ENCODE results near the gene SUCO. TPM values are rescaled to one million over a fixed set of nuclear protein-coding genes. Genes with fewer than 3 reads are reported as not detected.
"Not testable (repeated sequence)": the region's sequence is repeated elsewhere in the genome, so short reads cannot be mapped to it uniquely, and the experiment has no call there.

SUCO gene
- total RNA-seq, 2 donors from 2014 or later: 24.6 to 26.7 TPM

DNA sequence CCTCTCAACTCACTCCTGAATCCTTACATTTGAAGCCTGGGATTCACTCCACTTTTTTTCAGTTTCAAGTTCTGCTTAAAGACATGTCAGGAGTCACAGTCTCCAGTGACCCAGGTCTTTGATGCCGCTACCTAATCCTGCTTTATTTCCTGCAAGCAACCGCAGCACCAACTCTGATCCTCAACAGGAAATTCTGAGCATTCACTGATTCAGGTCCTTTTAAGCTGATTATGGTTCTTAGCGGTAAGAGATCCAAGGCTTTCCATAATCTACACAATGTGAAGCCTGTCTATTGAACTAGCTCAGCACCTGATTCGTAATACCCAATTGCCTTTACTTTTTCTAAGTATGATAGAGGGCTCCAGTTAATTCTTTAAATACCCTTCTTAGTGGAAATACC, 45.4 kb upstream of the SUCO start:
- Histone ChIP-seq H3K9ac (ENCODE audit: low read depth in 2 of 2, low read length in 2 of 2) (no peak overlapping the region), H3K36me3 (no peaks in the 10 kb centered on the region), H3K4me3 (no peak overlapping the region), H3K4me1 (no peaks in the 10 kb centered on the region), H3K27me3 (no peaks in the 10 kb centered on the region), H3K27ac (no peak overlapping the region), H3K9me3 (no peaks in the 10 kb centered on the region)
- TF ChIP-seq, protein P1, sequence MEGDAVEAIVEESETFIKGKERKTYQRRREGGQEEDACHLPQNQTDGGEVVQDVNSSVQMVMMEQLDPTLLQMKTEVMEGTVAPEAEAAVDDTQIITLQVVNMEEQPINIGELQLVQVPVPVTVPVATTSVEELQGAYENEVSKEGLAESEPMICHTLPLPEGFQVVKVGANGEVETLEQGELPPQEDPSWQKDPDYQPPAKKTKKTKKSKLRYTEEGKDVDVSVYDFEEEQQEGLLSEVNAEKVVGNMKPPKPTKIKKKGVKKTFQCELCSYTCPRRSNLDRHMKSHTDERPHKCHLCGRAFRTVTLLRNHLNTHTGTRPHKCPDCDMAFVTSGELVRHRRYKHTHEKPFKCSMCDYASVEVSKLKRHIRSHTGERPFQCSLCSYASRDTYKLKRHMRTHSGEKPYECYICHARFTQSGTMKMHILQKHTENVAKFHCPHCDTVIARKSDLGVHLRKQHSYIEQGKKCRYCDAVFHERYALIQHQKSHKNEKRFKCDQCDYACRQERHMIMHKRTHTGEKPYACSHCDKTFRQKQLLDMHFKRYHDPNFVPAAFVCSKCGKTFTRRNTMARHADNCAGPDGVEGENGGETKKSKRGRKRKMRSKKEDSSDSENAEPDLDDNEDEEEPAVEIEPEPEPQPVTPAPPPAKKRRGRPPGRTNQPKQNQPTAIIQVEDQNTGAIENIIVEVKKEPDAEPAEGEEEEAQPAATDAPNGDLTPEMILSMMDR (IDR thresholded peaks at IDR 0.05): no peak
- intact Hi-C loops (cut with DNase I): no loop called here
- DNase-seq: no peak

DNA sequence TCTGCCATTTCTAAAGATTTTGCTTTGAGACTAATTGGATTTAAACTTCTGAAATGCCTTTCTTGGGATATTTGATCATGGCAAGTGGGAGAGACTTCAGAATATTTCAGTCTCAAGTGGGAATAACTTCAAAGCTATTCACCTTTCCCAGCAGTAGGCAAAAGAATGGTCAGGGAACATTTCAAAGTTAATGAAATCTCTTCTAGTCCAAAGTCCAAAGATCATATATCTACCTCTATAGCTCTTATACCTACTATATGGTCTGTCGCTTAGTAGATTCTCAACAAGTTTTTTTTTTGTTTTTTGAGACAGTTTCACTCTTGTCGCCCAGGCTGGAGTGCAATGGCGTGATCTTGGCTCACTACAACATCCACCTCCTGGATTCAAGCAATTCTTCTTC, 44.6 kb upstream of the SUCO start:
- Histone ChIP-seq H3K9ac (ENCODE audit: low read depth in 2 of 2, low read length in 2 of 2) (no peak overlapping the region), H3K27me3 (no peaks in the 10 kb centered on the region), H3K9me3 (no peaks in the 10 kb centered on the region), H3K4me3 (no peak overlapping the region), H3K27ac (no peak overlapping the region), H3K36me3 (no peaks in the 10 kb centered on the region), H3K4me1 (no peaks in the 10 kb centered on the region)
- intact Hi-C loops (cut with DNase I): no loop called here
- TF ChIP-seq, protein P1 (IDR thresholded peaks at IDR 0.05): no peak
- DNase-seq: no peak

DNA sequence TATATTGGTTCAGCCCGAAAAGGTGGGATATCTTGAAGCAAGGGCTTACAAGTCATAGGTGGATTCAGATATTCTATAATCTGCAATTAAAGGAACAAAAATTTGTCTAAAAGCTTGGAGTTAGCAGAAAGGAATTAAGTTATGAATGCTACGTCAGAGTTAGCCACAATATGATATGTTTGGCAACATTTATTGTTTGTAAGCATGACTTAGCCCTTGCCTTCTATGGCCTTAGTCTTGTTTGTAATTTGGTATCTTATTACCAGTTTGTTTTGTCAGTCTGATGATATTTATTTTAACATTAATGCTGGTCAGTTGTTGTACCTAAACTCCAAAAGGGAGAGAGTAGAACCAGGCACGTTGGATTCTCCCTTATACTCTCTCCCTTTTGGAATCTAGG, 43.1 kb upstream of the SUCO start:
- H3K9me3 ChIP-seq: no peaks in the 10 kb centered on the region
- DNase-seq: no peak
- intact Hi-C loops (cut with DNase I): no loop called here
- H3K36me3 ChIP-seq: no peaks in the 10 kb centered on the region
- no peak overlapping the region for H3K4me3 ChIP-seq
- H3K9ac ChIP-seq (ENCODE audit: low read depth in 2 of 2, low read length in 2 of 2): no peak overlapping the region
- no peaks in the 10 kb centered on the region for H3K4me1 ChIP-seq
- H3K27me3 ChIP-seq: no peaks in the 10 kb centered on the region
- TF ChIP-seq, protein P1 (IDR thresholded peaks at IDR 0.05): no peak
- H3K27ac ChIP-seq: no peak overlapping the region

- Histone ChIP-seq H3K4me1 (no peaks in the 10 kb centered on the region), H3K9me3 (no peaks in the 10 kb centered on the region), H3K27me3 (no peaks in the 10 kb centered on the region), H3K36me3 (no peaks in the 10 kb centered on the region), H3K4me3 (no peak overlapping the region), H3K9ac (ENCODE audit: low read depth in 2 of 2, low read length in 2 of 2) (no peak overlapping the region), H3K27ac (no peak overlapping the region)
- DNase-seq: no peak
- intact Hi-C loops (cut with DNase I): no loop called here
- TF ChIP-seq, protein P1 (IDR thresholded peaks at IDR 0.05): no peak
Observed at GRCh38 chr1:172492421-172492820, 40.5 kb upstream of the SUCO start.

- Histone ChIP-seq H3K4me1 (no peaks in the 10 kb centered on the region), H3K27ac (no peak overlapping the region), H3K9me3 (no peaks in the 10 kb centered on the region), H3K4me3 (no peak overlapping the region), H3K9ac (ENCODE audit: low read depth in 2 of 2, low read length in 2 of 2) (no peak overlapping the region), H3K36me3 (no peaks in the 10 kb centered on the region), H3K27me3 (no peaks in the 10 kb centered on the region)
- intact Hi-C loops (cut with DNase I): no loop called here
- DNase-seq: no peak
- TF ChIP-seq, protein P1 (IDR thresholded peaks at IDR 0.05): no peak
Observed at GRCh38 chr1:172494166-172494565, 38.8 kb upstream of the SUCO start.

DNA sequence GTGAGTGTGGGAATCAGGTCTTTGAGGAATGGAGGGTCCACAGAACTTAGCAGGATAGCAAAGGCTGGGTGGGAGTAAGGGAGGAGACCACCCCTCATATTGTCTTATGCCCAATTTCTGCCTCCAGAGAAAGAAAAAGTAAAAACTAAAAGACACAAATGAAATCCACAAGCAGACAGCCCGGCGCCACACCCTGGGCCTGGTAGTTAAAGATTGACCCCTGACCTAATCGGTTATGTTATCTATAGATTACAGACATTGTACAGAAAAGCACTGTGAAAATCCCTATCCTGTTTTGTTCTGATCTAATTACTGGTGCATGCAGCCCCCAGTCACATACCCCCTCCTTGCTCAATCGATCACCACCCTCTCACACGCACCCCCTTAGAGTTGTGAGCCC, 36.8 kb upstream of the SUCO start:
- H3K27ac ChIP-seq; H3K9ac ChIP-seq (ENCODE audit: low read depth in 2 of 2, low read length in 2 of 2); H3K9me3 ChIP-seq; H3K27me3 ChIP-seq; intact Hi-C loops (cut with DNase I); H3K4me3 ChIP-seq; DNase-seq; H3K4me1 ChIP-seq; H3K36me3 ChIP-seq: not testable (repeated sequence)

All from colonic mucosa (tissue), 4 donors.